Calu3 (cell line): ENCODE measurements around the gene LYPLA2. TPM values are rescaled to one million over a fixed set of nuclear protein-coding genes. Genes with fewer than 3 reads are reported as not detected.
"Not testable (repeated sequence)": the region's sequence is repeated elsewhere in the genome, so short reads cannot be mapped to it uniquely, and the experiment has no call there.

Experiments used
- BruUV-seq: library from RNA; stranded (reverse); fragments of 400-500 nt; replicated peaks from 2 replicates; lab custom pipeline; 2021; lab: Mats Ljungman, UMichigan
- CTCF ChIA-PET: fragments of 300-600 bp; sonication (Branson Sonifier 250); formaldehyde crosslinking; loops from one replicate; lab custom pipeline; 2022; ENCODE audit warnings: antibody characterized with exemption; lab: Charles Lee
- DNase-seq: peaks from one replicate; pipeline ENCODE4 v3.0.0; 2022
- H3K27ac Mint-ChIP-seq: one replicate; pipeline ENCODE4 v1.8.0; 2022; ENCODE audit warnings: mixed read lengths; ENCODE audit not compliant: unreplicated experiment
- H3K27me3 Mint-ChIP-seq: one replicate; pipeline ENCODE4 v1.8.0; 2022; ENCODE audit warnings: mixed read lengths; ENCODE audit not compliant: unreplicated experiment
- H3K36me3 Mint-ChIP-seq: one replicate; pipeline ENCODE4 v1.8.0; 2022; ENCODE audit warnings: mild to moderate bottlenecking, moderate library complexity, mixed read lengths; ENCODE audit not compliant: insufficient read depth, unreplicated experiment
- H3K4me1 Mint-ChIP-seq: one replicate; pipeline ENCODE4 v1.8.0; 2022; ENCODE audit warnings: mild to moderate bottlenecking, low read depth, mixed read lengths; ENCODE audit not compliant: unreplicated experiment
- H3K4me3 Mint-ChIP-seq: one replicate; pipeline ENCODE4 v1.8.0; 2022; ENCODE audit warnings: mild to moderate bottlenecking, low read depth, moderate library complexity, mixed read lengths; ENCODE audit not compliant: unreplicated experiment
- H3K9me3 Mint-ChIP-seq: one replicate; pipeline ENCODE4 v1.8.0; 2022; ENCODE audit warnings: low read depth, mixed read lengths; ENCODE audit not compliant: unreplicated experiment
- CTCF ChIP-seq: fragments of 200-600 bp; IDR thresholded peaks from one replicate; pipeline ENCODE4 v1.8.0; 2022; ENCODE audit warnings: antibody characterized with exemption; ENCODE audit not compliant: unreplicated experiment
- intact Hi-C: fragments of 100-400 bp; cut with micrococcal nuclease; formaldehyde crosslinking; loops from one replicate; pipeline ENCODE4 v1.10.0; 2022; ENCODE audit not compliant: unreplicated experiment
- total RNA-seq: library from RNA; stranded (reverse); gene quantifications from 2 replicates; pipeline ENCODE4 v1.2.3, GENCODE V29; 2022

LYPLA2 gene
- total RNA-seq, 1 experiment from 2014 or later: 52.0 TPM

GRCh38 chr1:23827717-23828116, 36.8 kb downstream of the LYPLA2 start:
- Mint-ChIP-seq H3K27me3 (no peaks in the 10 kb centered on the region), H3K9me3 (no peaks in the 10 kb centered on the region), H3K4me1 (no peaks in the 10 kb centered on the region), H3K27ac (no peak overlapping the region), H3K4me3 (no peak overlapping the region), H3K36me3 (peaks cover 17% of the 10 kb centered on the region)
- CTCF ChIA-PET: no interaction called here
- intact Hi-C loops: no loop called here
- no peak for TF ChIP-seq CTCF
- no TSS peak for BruUV-seq
- DNase-seq: no peak

GRCh38 chr1:23834156-23834555, 43.2 kb downstream of the LYPLA2 start:
- BruUV-seq, intact Hi-C loops, CTCF ChIA-PET: not testable (repeated sequence)

GRCh38 chr1:23836037-23836436, 45.1 kb downstream of the LYPLA2 start:
- H3K4me1 Mint-ChIP-seq: no peaks in the 10 kb centered on the region
- H3K27ac Mint-ChIP-seq: no peak overlapping the region
- no peaks in the 10 kb centered on the region for H3K36me3 Mint-ChIP-seq
- H3K27me3 Mint-ChIP-seq: peaks cover 17% of the 10 kb centered on the region
- no peak overlapping the region for H3K4me3 Mint-ChIP-seq
- BruUV-seq: no TSS peak
- TF ChIP-seq CTCF: no peak
- intact Hi-C loops: no loop called here
- no peaks in the 10 kb centered on the region for H3K9me3 Mint-ChIP-seq
- CTCF ChIA-PET: no interaction called here
- no peak for DNase-seq

More at GRCh38 chr1:23834156-23834555, 43.2 kb downstream of the LYPLA2 start:
- not testable (repeated sequence) for DNase-seq, H3K9me3 Mint-ChIP-seq, H3K4me1 Mint-ChIP-seq, H3K27ac Mint-ChIP-seq, H3K36me3 Mint-ChIP-seq, H3K4me3 Mint-ChIP-seq
- peaks cover 17% of the 10 kb centered on the region for H3K27me3 Mint-ChIP-seq

- no peaks in the 10 kb centered on the region for H3K9me3 Mint-ChIP-seq
- intact Hi-C loops: no loop called here
- no TSS peak for BruUV-seq
- no peak for TF ChIP-seq CTCF
- H3K4me3 Mint-ChIP-seq: peak overlapping the region; percentile 58
- H3K27me3 Mint-ChIP-seq: peaks cover 17% of the 10 kb centered on the region
- CTCF ChIA-PET: no interaction called here
- H3K36me3 Mint-ChIP-seq: no peaks in the 10 kb centered on the region
- DNase-seq: no peak
- no peak overlapping the region for H3K27ac Mint-ChIP-seq
- no peaks in the 10 kb centered on the region for H3K4me1 Mint-ChIP-seq
Measured at GRCh38 chr1:23837908-23838307, 47.0 kb downstream of the LYPLA2 start.

- no peaks in the 10 kb centered on the region for H3K36me3 Mint-ChIP-seq
- no peak for TF ChIP-seq CTCF
- peak; percentile 74 for DNase-seq
- peaks cover 17% of the 10 kb centered on the region for H3K27me3 Mint-ChIP-seq
- H3K9me3 Mint-ChIP-seq: no peaks in the 10 kb centered on the region
- H3K27ac Mint-ChIP-seq: no peak overlapping the region
- H3K4me1 Mint-ChIP-seq: no peaks in the 10 kb centered on the region
- H3K4me3 Mint-ChIP-seq: peak overlapping the region; percentile 58
- CTCF ChIA-PET: no interaction called here
- intact Hi-C loops: no loop called here
- no TSS peak for BruUV-seq
Measured at GRCh38 chr1:23838401-23838866, 47.5 kb downstream of the LYPLA2 start.
